Neural cell (in vitro differentiated cells): ENCODE measurements around the gene LUC7L. TPM values are rescaled to one million over a fixed set of nuclear protein-coding genes. Genes with fewer than 3 reads are reported as not detected.
A peak's percentile ranks its signal among the peaks of the same experiment; 100 is the strongest.

ENCODE experiments used
- H2AFZ ChIP-seq: fragments of 200-600, 300-800 bp; sonication (generic), shearing (Covaris generic); 2 replicates; pipeline ENCODE4 v1.6.0; 2014; ENCODE audit warnings: low read depth, mild to moderate bottlenecking, antibody characterized with exemption, low read length, moderate library complexity
- H3F3A ChIP-seq: fragments of 200-600 bp; shearing (Covaris generic); 2 replicates; pipeline ENCODE4 v1.6.1; 2016; ENCODE audit warnings: mild to moderate bottlenecking, moderate library complexity, mixed read lengths, antibody characterized with exemption, low read length; ENCODE audit not compliant: insufficient read depth, poor library complexity, severe bottlenecking
- H3K27ac ChIP-seq: fragments of 200-600, 300-800 bp; sonication (generic), shearing (Covaris generic); 2 replicates; pipeline ENCODE4 v1.5.1; 2014; ENCODE audit warnings: mild to moderate bottlenecking, low read length, moderate library complexity
- H3K27me3 ChIP-seq: fragments of 300-800, 200-600 bp; sonication (generic), shearing (Covaris generic); 2 replicates; pipeline ENCODE4 v1.6.0; 2014; ENCODE audit warnings: mild to moderate bottlenecking, low read depth, low read length, moderate library complexity; ENCODE audit not compliant: insufficient read depth
- H3K36me3 ChIP-seq: fragments of 300-800, 200-600 bp; sonication (generic), shearing (Covaris generic); 2 replicates; pipeline ENCODE4 v1.5.1; 2014; ENCODE audit warnings: mild to moderate bottlenecking, antibody characterized with exemption, low read length, moderate library complexity; ENCODE audit not compliant: insufficient read depth
- H3K4me2 ChIP-seq: fragments of 300-800, 200-600 bp; sonication (generic), shearing (Covaris generic); 2 replicates; pipeline ENCODE4 v1.6.0; 2014; ENCODE audit warnings: mild to moderate bottlenecking, low read length
- H3K4me3 ChIP-seq: fragments of 300-800, 200-600 bp; sonication (generic), shearing (Covaris generic); 2 replicates; pipeline ENCODE4 v1.5.1; 2014; ENCODE audit warnings: mild to moderate bottlenecking, low read length, moderate library complexity
- H3K79me2 ChIP-seq: fragments of 200-600 bp; shearing (Covaris generic); replicated peaks from 2 replicates; pipeline ENCODE4 v1.6.0; 2014; ENCODE audit warnings: mild to moderate bottlenecking, low read length, moderate library complexity; ENCODE audit not compliant: insufficient read depth
- H3K9ac ChIP-seq: fragments of 300-800, 200-600 bp; sonication (generic), shearing (Covaris generic); 2 replicates; pipeline ENCODE4 v1.6.1; 2016; ENCODE audit warnings: mild to moderate bottlenecking, low read length, mixed read lengths
- H3K9me2 ChIP-seq: fragments of 200-600 bp; shearing (Covaris generic); 2 replicates; pipeline ENCODE4 v1.6.1; 2016; ENCODE audit warnings: mild to moderate bottlenecking, low read length, mixed read lengths; ENCODE audit not compliant: insufficient read depth
- H3K9me3 ChIP-seq: fragments of 200-600, 300-800 bp; sonication (generic), shearing (Covaris generic); 2 replicates; pipeline ENCODE4 v1.6.1; 2016; ENCODE audit warnings: mild to moderate bottlenecking, mixed run types, low read length, moderate library complexity, mixed read lengths
- H4K20me1 ChIP-seq: fragments of 200-600 bp; shearing (Covaris generic); 2 replicates; pipeline ENCODE4 v1.6.1; 2016; ENCODE audit warnings: mild to moderate bottlenecking, mixed run types; ENCODE audit not compliant: insufficient read depth
- EP300 ChIP-seq: fragments of 450-650 bp; conservative IDR thresholded peaks from 2 replicates; pipeline ENCODE4 v1.6.1; 2014; ENCODE audit warnings: antibody characterized with exemption, mild to moderate bottlenecking, moderate library complexity; ENCODE audit not compliant: poor library complexity, severe bottlenecking
- EZH2 ChIP-seq: fragments of 200-600, 300-800 bp; shearing (Covaris generic), sonication (generic); IDR thresholded peaks from 2 replicates; pipeline ENCODE4 v1.6.1; 2014; ENCODE audit warnings: antibody characterized with exemption, low read length, borderline replicate concordance, mild to moderate bottlenecking; ENCODE audit not compliant: insufficient read depth, poor library complexity, severe bottlenecking
- MXI1 ChIP-seq: fragments of 450-650 bp; conservative IDR thresholded peaks from 2 replicates; pipeline ENCODE4 v1.6.1; 2014; ENCODE audit warnings: antibody characterized with exemption, mild to moderate bottlenecking; ENCODE audit not compliant: poor library complexity, severe bottlenecking
- POLR2AphosphoS5 ChIP-seq: IDR thresholded peaks from 2 replicates; pipeline ENCODE4 v1.6.1; 2012
- RAD21 ChIP-seq: fragments of 450-650 bp; conservative IDR thresholded peaks from 2 replicates; pipeline ENCODE4 v1.6.1; 2014; ENCODE audit warnings: antibody characterized with exemption, mild to moderate bottlenecking, moderate library complexity
- SMC3 ChIP-seq: fragments of 450-650 bp; conservative IDR thresholded peaks from 2 replicates; pipeline ENCODE4 v1.6.1; 2014; ENCODE audit warnings: antibody characterized with exemption, mild to moderate bottlenecking, moderate library complexity; ENCODE audit not compliant: poor library complexity
- TAF1 ChIP-seq: IDR thresholded peaks from 2 replicates; pipeline ENCODE4 v1.6.1; 2012; ENCODE audit warnings: low read depth
- polyA plus RNA-seq: library from polyadenylated mRNA; depleted of rRNA; stranded (reverse); fragments of >200 nt; gene quantifications from 2 replicates; pipeline ENCODE4 v1.2.3, GENCODE V29; 2014
- TF ChIP-seq, protein P1 (sequence below): fragments of 450-650 bp; IDR thresholded peaks from 2 replicates; pipeline ENCODE4 v1.5.1; 2014; ENCODE audit warnings: antibody characterized with exemption, mild to moderate bottlenecking, moderate library complexity; ENCODE audit not compliant: poor library complexity, severe bottlenecking
- TF ChIP-seq, protein P2 (sequence below): IDR thresholded peaks from 2 replicates; pipeline ENCODE4 v1.6.1; 2012; ENCODE audit warnings: borderline replicate concordance

LUC7L gene
- polyA plus RNA-seq, 1 donor from 2014 or later, result 564 TPM

DNA sequence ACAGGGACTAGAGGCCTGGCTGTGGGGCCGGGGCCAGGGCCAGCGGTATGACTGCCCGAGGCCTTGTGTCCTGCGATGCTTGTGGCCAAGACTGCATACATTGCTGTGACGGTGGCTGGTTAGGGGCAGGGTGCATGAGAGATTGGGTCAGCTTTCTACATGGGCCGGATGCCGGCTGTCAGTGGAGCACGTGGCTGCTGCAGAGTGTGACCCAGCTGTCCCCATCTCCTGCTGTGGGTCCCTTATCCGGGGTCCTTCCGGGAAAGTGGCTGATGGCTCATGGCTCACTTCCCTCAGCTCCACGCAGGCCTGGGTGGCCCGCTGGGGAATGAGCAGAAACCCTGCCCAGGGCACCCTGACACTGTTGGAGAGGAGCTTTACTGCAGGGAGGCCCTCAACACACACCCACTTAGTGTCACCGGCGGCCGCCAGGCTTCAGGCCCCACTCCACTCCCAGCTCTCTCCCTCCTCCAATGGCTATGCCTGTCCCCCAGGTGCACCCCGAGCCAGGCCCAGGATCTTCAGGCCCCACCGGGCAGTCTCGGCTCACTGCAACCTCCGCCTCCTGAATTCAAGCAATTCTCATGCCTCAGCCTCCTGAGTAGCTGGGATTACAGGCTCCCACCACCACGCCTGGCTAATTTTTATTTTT, 47.3 kb upstream of the LUC7L start:
- H3K36me3 ChIP-seq, result no peaks in the 10 kb centered on the region
- no peaks in the 10 kb centered on the region for H3K79me2 ChIP-seq
- no peak overlapping the region for H2AFZ ChIP-seq
- TF ChIP-seq EZH2, result no peak
- TF ChIP-seq RAD21, result no peak
- TF ChIP-seq, protein P1, sequence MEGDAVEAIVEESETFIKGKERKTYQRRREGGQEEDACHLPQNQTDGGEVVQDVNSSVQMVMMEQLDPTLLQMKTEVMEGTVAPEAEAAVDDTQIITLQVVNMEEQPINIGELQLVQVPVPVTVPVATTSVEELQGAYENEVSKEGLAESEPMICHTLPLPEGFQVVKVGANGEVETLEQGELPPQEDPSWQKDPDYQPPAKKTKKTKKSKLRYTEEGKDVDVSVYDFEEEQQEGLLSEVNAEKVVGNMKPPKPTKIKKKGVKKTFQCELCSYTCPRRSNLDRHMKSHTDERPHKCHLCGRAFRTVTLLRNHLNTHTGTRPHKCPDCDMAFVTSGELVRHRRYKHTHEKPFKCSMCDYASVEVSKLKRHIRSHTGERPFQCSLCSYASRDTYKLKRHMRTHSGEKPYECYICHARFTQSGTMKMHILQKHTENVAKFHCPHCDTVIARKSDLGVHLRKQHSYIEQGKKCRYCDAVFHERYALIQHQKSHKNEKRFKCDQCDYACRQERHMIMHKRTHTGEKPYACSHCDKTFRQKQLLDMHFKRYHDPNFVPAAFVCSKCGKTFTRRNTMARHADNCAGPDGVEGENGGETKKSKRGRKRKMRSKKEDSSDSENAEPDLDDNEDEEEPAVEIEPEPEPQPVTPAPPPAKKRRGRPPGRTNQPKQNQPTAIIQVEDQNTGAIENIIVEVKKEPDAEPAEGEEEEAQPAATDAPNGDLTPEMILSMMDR, result no peak
- H3K27ac ChIP-seq, result no peak overlapping the region
- no peak overlapping the region for H3K4me2 ChIP-seq
- H3K9me2 ChIP-seq, result no peaks in the 10 kb centered on the region
- no peak overlapping the region for H3K4me3 ChIP-seq
- H4K20me1 ChIP-seq, result no peaks in the 10 kb centered on the region
- H3K27me3 ChIP-seq, result peaks cover 31% of the 10 kb centered on the region
- H3F3A ChIP-seq, result no peaks in the 10 kb centered on the region
- H3K9me3 ChIP-seq, result no peaks in the 10 kb centered on the region
- H3K9ac ChIP-seq, result no peak overlapping the region

DNA sequence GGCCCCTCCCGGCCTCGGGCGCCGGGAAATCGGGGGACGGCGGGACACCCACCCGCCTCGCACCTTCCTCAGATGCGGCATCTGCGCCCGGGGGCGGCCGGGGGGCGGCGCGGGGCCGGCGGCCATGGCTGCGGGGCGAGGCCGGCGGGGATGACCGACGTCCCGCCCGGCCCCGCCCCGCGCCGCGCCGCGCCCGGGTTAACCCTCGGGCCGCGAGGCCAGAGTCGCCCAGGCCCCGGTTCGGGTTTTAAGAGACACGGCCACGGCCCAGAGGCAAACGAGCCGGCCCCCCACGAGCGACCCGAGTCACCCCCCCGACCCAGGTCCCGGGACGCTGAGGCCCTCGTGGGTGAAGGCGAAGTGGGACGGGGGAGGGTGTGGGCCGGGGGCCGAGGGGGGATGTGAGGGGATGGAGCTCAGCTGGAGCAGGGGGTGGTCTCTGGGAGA, 46.6 kb upstream of the LUC7L start, which contains the start of gene RGS11:
RGS11 (minus strand) TSS at position 159 of the 447 bp plus-strand sequence; CDS start at position 126, 33 bp downstream.
- H3K9ac ChIP-seq, result no peak within 1 kb of the TSS

More for the DNA sequence above, 46.6 kb upstream of the LUC7L start, which contains the start of gene RGS11:
- no peak for TF ChIP-seq TAF1
- TF ChIP-seq MXI1, result no peak
- no peak for TF ChIP-seq SMC3
- TF ChIP-seq, protein P2, sequence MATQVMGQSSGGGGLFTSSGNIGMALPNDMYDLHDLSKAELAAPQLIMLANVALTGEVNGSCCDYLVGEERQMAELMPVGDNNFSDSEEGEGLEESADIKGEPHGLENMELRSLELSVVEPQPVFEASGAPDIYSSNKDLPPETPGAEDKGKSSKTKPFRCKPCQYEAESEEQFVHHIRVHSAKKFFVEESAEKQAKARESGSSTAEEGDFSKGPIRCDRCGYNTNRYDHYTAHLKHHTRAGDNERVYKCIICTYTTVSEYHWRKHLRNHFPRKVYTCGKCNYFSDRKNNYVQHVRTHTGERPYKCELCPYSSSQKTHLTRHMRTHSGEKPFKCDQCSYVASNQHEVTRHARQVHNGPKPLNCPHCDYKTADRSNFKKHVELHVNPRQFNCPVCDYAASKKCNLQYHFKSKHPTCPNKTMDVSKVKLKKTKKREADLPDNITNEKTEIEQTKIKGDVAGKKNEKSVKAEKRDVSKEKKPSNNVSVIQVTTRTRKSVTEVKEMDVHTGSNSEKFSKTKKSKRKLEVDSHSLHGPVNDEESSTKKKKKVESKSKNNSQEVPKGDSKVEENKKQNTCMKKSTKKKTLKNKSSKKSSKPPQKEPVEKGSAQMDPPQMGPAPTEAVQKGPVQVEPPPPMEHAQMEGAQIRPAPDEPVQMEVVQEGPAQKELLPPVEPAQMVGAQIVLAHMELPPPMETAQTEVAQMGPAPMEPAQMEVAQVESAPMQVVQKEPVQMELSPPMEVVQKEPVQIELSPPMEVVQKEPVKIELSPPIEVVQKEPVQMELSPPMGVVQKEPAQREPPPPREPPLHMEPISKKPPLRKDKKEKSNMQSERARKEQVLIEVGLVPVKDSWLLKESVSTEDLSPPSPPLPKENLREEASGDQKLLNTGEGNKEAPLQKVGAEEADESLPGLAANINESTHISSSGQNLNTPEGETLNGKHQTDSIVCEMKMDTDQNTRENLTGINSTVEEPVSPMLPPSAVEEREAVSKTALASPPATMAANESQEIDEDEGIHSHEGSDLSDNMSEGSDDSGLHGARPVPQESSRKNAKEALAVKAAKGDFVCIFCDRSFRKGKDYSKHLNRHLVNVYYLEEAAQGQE, result no peak
- TF ChIP-seq EP300, result no peak
- TF ChIP-seq POLR2AphosphoS5, result no peak
- TF ChIP-seq EZH2, result no peak
- TF ChIP-seq RAD21, result no peak
- TF ChIP-seq, protein P1, result no peak
- Histone ChIP-seq H4K20me1 (no peaks in the 10 kb centered on the region), H3K27me3 (peaks cover 23% of the 10 kb centered on the region), H3K4me2 (no peak within 1 kb of the TSS), H3K79me2 (no peaks in the 10 kb centered on the region), H3K27ac (no peak within 1 kb of the TSS), H2AFZ (no peak within 1 kb of the TSS), H3F3A (no peaks in the 10 kb centered on the region), H3K9me2 (no peaks in the 10 kb centered on the region), H3K36me3 (no peaks in the 10 kb centered on the region), H3K9me3 (no peaks in the 10 kb centered on the region), H3K4me3 (peak within 1 kb of the TSS; percentile 60)
